ENCODE results near the gene TTYH2.

DNA sequence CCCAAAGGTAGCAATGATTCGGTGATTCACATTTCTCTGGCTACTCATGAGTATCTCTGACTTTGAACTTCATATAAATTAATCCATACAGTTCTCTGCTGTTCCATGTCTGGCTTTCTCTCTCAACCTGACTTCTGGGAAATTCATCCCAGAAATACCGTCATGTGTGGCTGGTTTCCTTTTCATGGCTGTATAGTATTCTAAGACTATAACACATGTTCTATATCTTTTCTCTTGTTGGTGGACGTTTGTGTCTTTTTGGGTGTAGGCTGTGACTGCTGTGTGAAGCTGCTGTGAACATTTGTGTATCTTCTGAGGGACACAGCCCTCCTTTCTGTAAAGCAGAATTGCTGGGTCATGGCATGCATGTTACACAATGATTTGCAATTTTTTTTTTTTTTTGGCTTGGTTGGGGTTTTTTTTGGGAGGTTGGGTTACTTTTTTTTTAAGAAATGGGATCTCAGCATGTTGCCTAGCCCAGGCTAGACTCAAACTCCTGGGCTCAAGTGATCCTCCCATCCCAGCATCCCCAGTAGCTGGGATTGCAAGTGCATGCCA, 6.3 kb downstream of the TTYH2 start:
- TF ChIP-seq, protein P1, sequence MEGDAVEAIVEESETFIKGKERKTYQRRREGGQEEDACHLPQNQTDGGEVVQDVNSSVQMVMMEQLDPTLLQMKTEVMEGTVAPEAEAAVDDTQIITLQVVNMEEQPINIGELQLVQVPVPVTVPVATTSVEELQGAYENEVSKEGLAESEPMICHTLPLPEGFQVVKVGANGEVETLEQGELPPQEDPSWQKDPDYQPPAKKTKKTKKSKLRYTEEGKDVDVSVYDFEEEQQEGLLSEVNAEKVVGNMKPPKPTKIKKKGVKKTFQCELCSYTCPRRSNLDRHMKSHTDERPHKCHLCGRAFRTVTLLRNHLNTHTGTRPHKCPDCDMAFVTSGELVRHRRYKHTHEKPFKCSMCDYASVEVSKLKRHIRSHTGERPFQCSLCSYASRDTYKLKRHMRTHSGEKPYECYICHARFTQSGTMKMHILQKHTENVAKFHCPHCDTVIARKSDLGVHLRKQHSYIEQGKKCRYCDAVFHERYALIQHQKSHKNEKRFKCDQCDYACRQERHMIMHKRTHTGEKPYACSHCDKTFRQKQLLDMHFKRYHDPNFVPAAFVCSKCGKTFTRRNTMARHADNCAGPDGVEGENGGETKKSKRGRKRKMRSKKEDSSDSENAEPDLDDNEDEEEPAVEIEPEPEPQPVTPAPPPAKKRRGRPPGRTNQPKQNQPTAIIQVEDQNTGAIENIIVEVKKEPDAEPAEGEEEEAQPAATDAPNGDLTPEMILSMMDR (IDR thresholded peaks at IDR 0.05) = no peak
- no peak for TF ChIP-seq POLR2A (IDR thresholded peaks at IDR 0.05)
